ENCODE results near the gene MAPK14.

DNA sequence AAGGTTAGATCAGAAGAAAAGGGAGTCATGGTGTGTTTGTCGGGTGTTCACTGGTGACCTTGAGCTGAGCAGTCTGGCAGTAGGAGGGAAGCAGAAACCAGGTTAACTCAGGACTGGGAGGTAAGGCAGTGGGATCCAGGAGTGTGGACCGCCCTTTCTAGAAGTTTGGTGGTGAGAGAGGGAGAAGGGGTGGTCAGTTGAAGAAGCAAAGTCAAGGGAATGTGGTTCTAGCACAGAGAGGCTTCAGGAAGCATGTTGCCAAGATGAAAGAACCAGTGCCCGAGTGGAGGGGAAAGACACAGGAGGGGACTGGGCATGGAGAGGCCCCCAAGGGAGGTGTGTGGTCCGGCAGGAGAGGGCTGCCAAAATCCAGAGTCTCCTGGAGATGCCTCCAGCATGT lies 106.3 kb downstream of the MAPK14 start:
- TF ChIP-seq CTCF (IDR thresholded peaks at IDR 0.05; ENCODE audit: insufficient read depth, low read depth, low read length) (no peak), EZH2 (IDR thresholded peaks at IDR 0.05; ENCODE audit: insufficient read depth, low read length) (no peak)
